DOHH2 (cell line): ENCODE measurements around the gene ELOVL2.

Source experiments
- H3F3A ChIP-seq: fragments of 200-600 bp; sonication (generic), shearing (Covaris generic); 2 replicates; pipeline ENCODE4 v1.6.0; 2016; ENCODE audit warnings: antibody characterized with exemption, mild to moderate bottlenecking; ENCODE audit not compliant: control insufficient read depth, insufficient read depth
- H3K27ac ChIP-seq: fragments of 200-600 bp; sonication (generic); 2 replicates; pipeline ENCODE4 v1.5.1; 2014; ENCODE audit warnings: low read depth, mild to moderate bottlenecking, low read length, moderate library complexity
- H3K27me3 ChIP-seq: fragments of 200-600 bp; sonication (generic); 2 replicates; pipeline ENCODE4 v1.6.1; 2014; ENCODE audit warnings: mild to moderate bottlenecking, low read length, mixed read lengths; ENCODE audit not compliant: control insufficient read depth
- H3K36me3 ChIP-seq: fragments of 200-600 bp; sonication (generic); 2 replicates; pipeline ENCODE4 v1.6.1; 2014; ENCODE audit warnings: mild to moderate bottlenecking, low read length, moderate library complexity, mixed read lengths; ENCODE audit not compliant: control insufficient read depth
- H3K4me1 ChIP-seq: fragments of 200-600 bp; sonication (generic); 2 replicates; pipeline ENCODE4 v1.6.1; 2014; ENCODE audit warnings: mild to moderate bottlenecking, low read length, mixed read lengths; ENCODE audit not compliant: control insufficient read depth
- H3K4me2 ChIP-seq: fragments of 200-600 bp; sonication (generic); 2 replicates; pipeline ENCODE4 v1.6.0; 2014; ENCODE audit warnings: mild to moderate bottlenecking, low read length, moderate library complexity
- H3K4me3 ChIP-seq: fragments of 200-600 bp; sonication (generic); 2 replicates; pipeline ENCODE4 v1.5.1; 2014; ENCODE audit warnings: mild to moderate bottlenecking, low read length, mixed read lengths
- H3K79me2 ChIP-seq: fragments of 200-600 bp; sonication (generic); 2 replicates; pipeline ENCODE4 v1.6.1; 2014; ENCODE audit warnings: mild to moderate bottlenecking, low read length, mixed read lengths; ENCODE audit not compliant: control insufficient read depth
- H3K9me2 ChIP-seq: fragments of 200-600 bp; sonication (generic); replicated peaks from 2 replicates; pipeline ENCODE4 v1.6.1; 2014; ENCODE audit warnings: mild to moderate bottlenecking, low read length, mixed read lengths; ENCODE audit not compliant: control insufficient read depth
- H3K9me3 ChIP-seq: fragments of 200-600 bp; sonication (generic); 2 replicates; pipeline ENCODE4 v1.6.1; 2014; ENCODE audit warnings: antibody characterized with exemption, low read length, mixed read lengths; ENCODE audit not compliant: control insufficient read depth, insufficient read depth
- H4K20me1 ChIP-seq: fragments of 200-600 bp; sonication (generic); 2 replicates; pipeline ENCODE4 v1.6.0; 2014; ENCODE audit warnings: low read depth, mild to moderate bottlenecking, antibody characterized with exemption, low read length, moderate library complexity; ENCODE audit not compliant: control insufficient read depth, insufficient read depth
- CTCF ChIP-seq: fragments of 200-600 bp; sonication (generic); IDR thresholded peaks from one replicate; pipeline ENCODE4 v1.5.1; 2014; ENCODE audit warnings: antibody characterized with exemption, mild to moderate bottlenecking, low read depth, low read length; ENCODE audit not compliant: poor library complexity, severe bottlenecking
- EZH2phosphoT487 ChIP-seq: fragments of 200-600 bp; sonication (generic); IDR thresholded peaks from 2 replicates; pipeline ENCODE4 v1.6.1; 2017; ENCODE audit warnings: borderline replicate concordance, mild to moderate bottlenecking, antibody characterized with exemption, low read length, moderate library complexity, mixed read lengths

ELOVL2 gene

GRCh38 chr6:11062715-11063114 is 18.6 kb upstream of the ELOVL2 start:
- H3F3A ChIP-seq = no peaks in the 10 kb centered on the region
- peaks cover 16% of the 10 kb centered on the region for H3K27me3 ChIP-seq
- no peak overlapping the region for H3K27ac ChIP-seq
- no peak overlapping the region for H3K4me3 ChIP-seq
- H3K9me2 ChIP-seq = no peaks in the 10 kb centered on the region
- no peaks in the 10 kb centered on the region for H4K20me1 ChIP-seq
- no peaks in the 10 kb centered on the region for H3K79me2 ChIP-seq
- H3K4me1 ChIP-seq = no peaks in the 10 kb centered on the region
- no peaks in the 10 kb centered on the region for H3K36me3 ChIP-seq
- H3K4me2 ChIP-seq = no peak overlapping the region
- TF ChIP-seq EZH2phosphoT487 (no peak), CTCF (no peak)
- no peaks in the 10 kb centered on the region for H3K9me3 ChIP-seq

- H3F3A ChIP-seq = no peaks in the 10 kb centered on the region
- H3K4me3 ChIP-seq = no peak overlapping the region
- H3K4me1 ChIP-seq = no peaks in the 10 kb centered on the region
- TF ChIP-seq CTCF = no peak
- TF ChIP-seq EZH2phosphoT487 = no peak
- H3K4me2 ChIP-seq = no peak overlapping the region
- H3K9me3 ChIP-seq = no peaks in the 10 kb centered on the region
- no peaks in the 10 kb centered on the region for H4K20me1 ChIP-seq
- H3K9me2 ChIP-seq = no peaks in the 10 kb centered on the region
- H3K79me2 ChIP-seq = no peaks in the 10 kb centered on the region
- H3K36me3 ChIP-seq = no peaks in the 10 kb centered on the region
- no peak overlapping the region for H3K27ac ChIP-seq
- peaks cover 10% of the 10 kb centered on the region; the same call in 1 of the 2 replicates for H3K27me3 ChIP-seq
These were observed 18.0 kb upstream of the ELOVL2 start for GRCh38 chr6:11062083-11062482.

- Histone ChIP-seq H3K27me3 (peaks cover 13% of the 10 kb centered on the region), H3K4me1 (no peaks in the 10 kb centered on the region), H3K36me3 (no peaks in the 10 kb centered on the region), H3K4me3 (no peak overlapping the region), H3K27ac (no peak overlapping the region), H3K79me2 (no peaks in the 10 kb centered on the region), H4K20me1 (no peaks in the 10 kb centered on the region), H3K4me2 (no peak overlapping the region), H3K9me3 (no peaks in the 10 kb centered on the region), H3F3A (no peaks in the 10 kb centered on the region), H3K9me2 (no peaks in the 10 kb centered on the region)
- TF ChIP-seq EZH2phosphoT487 = no peak
- no peak for TF ChIP-seq CTCF
These were observed 14.3 kb upstream of the ELOVL2 start for GRCh38 chr6:11058406-11058805.

GRCh38 chr6:11056871-11057270 is 12.8 kb upstream of the ELOVL2 start:
- Histone ChIP-seq H4K20me1 (no peaks in the 10 kb centered on the region), H3K4me3 (no peak overlapping the region), H3K4me2 (no peak overlapping the region), H3K9me2 (no peaks in the 10 kb centered on the region), H3F3A (no peaks in the 10 kb centered on the region), H3K27ac (no peak overlapping the region), H3K36me3 (no peaks in the 10 kb centered on the region), H3K27me3 (peaks cover 8% of the 10 kb centered on the region; the same call in 1 of the 2 replicates), H3K9me3 (no peaks in the 10 kb centered on the region), H3K79me2 (no peaks in the 10 kb centered on the region), H3K4me1 (no peaks in the 10 kb centered on the region)
- TF ChIP-seq EZH2phosphoT487 = no peak
- TF ChIP-seq CTCF = no peak
